GM12864 (cell line): ENCODE measurements around the gene COQ10A.
A peak's percentile ranks its signal among the peaks of the same experiment; 100 is the strongest.
"Not testable (repeated sequence)": the region's sequence is repeated elsewhere in the genome, so short reads cannot be mapped to it uniquely, and the experiment has no call there.

Experiments
- DNase-seq: peaks from one replicate; pipeline ENCODE4 v3.0.0-alpha.2; 2011; ENCODE audit warnings: low read depth
- H3K4me3 ChIP-seq: 2 replicates; pipeline ENCODE4 v1.5.1; 2011; ENCODE audit warnings: mild to moderate bottlenecking, low read depth, low read length, control low read depth
- TF ChIP-seq, protein P1 (sequence below): IDR thresholded peaks from 2 replicates; pipeline ENCODE4 v1.5.1; 2011; ENCODE audit warnings: low read depth, mild to moderate bottlenecking, moderate library complexity, low read length, control low read depth, inconsistent platforms; ENCODE audit errors: missing control alignments

COQ10A gene

DNA sequence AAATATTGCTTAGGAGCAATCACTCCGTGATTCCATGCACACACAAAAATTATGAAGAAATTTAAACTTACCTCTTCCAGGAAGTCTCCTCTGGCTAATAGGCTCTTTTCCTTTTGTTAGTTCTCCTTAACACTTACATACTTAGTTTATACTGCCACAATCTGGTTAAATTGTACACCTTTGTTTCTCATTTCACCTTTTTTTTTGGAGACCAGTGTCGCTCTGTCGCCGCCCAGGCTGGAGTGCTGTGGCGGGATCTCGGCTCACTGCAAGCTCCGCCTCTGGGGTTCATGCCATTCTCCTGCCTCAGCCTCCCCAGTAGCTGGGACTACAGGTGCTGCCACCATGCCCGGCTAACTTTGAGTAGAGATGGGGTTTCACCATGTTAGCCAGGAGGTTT is 6.4 kb upstream of the COQ10A start:
- no peak overlapping the region for H3K4me3 ChIP-seq
- TF ChIP-seq, protein P1, sequence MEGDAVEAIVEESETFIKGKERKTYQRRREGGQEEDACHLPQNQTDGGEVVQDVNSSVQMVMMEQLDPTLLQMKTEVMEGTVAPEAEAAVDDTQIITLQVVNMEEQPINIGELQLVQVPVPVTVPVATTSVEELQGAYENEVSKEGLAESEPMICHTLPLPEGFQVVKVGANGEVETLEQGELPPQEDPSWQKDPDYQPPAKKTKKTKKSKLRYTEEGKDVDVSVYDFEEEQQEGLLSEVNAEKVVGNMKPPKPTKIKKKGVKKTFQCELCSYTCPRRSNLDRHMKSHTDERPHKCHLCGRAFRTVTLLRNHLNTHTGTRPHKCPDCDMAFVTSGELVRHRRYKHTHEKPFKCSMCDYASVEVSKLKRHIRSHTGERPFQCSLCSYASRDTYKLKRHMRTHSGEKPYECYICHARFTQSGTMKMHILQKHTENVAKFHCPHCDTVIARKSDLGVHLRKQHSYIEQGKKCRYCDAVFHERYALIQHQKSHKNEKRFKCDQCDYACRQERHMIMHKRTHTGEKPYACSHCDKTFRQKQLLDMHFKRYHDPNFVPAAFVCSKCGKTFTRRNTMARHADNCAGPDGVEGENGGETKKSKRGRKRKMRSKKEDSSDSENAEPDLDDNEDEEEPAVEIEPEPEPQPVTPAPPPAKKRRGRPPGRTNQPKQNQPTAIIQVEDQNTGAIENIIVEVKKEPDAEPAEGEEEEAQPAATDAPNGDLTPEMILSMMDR: no peak
- DNase-seq: no peak

GRCh38 chr12:56260921-56261320 is 5.8 kb upstream of the COQ10A start:
- DNase-seq: no peak
- TF ChIP-seq, protein P1: no peak
- H3K4me3 ChIP-seq: no peak overlapping the region

- no peak overlapping the region for H3K4me3 ChIP-seq
- DNase-seq: no peak
- TF ChIP-seq, protein P1: no peak
Measured at GRCh38 chr12:56261503-56262232, 5.1 kb upstream of the COQ10A start.

- not testable (repeated sequence) for DNase-seq, H3K4me3 ChIP-seq
- TF ChIP-seq, protein P1: peak; percentile 8
Measured at GRCh38 chr12:56262955-56263354, 3.8 kb upstream of the COQ10A start.

DNA sequence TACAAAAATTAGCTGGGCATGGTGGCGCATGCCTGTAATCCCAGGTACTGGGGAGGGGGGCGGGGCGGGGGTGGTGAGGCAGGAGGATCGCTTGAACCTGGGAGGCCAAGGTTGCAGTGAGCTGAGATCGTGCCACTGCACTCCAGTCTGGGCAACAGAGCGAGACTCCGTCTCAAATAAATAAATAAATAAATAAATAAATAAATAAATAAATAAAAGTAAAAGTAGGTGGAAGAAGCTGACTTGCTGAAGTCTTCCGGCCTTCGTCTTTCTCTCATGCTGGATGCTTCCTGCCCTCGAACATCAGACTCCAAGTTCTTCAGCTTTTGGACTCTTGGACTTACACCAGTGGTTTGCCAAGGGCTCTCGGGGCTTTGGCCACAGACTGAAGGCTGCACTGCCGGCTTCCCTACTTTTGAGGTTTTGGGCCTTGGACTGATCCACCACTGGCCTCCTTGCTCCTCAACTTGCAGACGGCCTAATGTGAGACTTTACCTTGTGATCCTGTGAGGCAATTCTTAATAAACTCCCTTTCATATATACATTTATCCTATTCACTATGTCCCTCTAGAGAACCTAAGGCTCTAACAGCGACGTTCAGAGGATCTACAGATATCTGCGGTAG is 562 bp upstream of the COQ10A start:
- DNase-seq: not testable (repeated sequence)
- H3K4me3 ChIP-seq: peak overlapping the region; percentile 66

DNA sequence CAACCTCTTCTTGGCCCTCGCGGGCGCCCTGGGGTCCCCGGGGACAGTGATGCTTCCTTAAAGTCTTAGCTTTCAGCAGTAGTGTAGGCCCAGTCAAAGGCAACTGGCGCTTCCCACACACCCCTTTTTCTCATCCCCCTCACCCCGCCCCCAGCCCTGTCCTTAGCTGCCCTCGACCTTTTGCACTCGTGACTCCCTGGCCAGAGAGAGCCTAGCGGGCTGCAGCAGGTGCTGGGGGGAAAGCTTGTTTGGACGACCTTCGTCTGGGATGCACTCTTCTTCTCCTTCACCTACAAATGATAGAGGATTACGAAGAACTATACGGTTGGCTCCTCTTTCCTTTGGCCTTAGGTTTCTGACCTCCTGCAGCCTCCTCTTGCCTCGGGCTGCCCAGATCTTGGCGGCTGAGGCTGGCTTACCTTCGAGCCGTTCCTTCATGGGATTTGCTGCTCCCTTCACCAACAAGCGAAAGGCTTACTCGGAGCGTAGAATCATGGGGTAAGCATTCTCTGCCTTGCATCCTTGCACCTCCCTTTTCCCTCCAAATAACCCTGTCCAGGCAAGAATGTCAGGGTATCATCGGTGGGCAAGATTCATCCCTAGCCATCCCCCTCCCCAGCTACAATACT is 815 bp downstream of the COQ10A start:
- no peak for DNase-seq
- peak overlapping the region; percentile 66 for H3K4me3 ChIP-seq
- TF ChIP-seq, protein P1: no peak

DNA sequence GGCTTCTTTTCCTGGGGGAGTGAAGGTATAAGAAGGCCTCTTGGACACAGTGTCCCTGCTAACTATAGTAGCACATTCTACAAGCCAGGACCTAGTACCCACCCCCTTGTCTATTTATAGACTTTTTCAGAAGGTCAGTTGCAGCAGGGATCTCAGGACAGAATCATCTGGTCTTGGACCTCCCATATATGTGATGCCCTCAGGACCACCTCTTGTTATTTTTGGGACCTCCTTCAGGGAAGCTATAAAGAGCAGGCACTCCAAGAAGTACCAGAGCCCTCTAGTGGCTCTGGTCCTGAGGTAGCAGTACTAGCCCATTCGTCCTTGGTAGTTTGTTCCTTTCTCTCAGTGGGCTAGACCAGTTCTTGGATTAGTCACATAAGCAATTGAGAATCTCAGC is 4.3 kb downstream of the COQ10A start:
- TF ChIP-seq, protein P1: peak; percentile 50
- H3K4me3 ChIP-seq: no peak overlapping the region
- DNase-seq: no peak

- DNase-seq, H3K4me3 ChIP-seq: not testable (repeated sequence)
Measured at GRCh38 chr12:56272468-56272867, 5.7 kb downstream of the COQ10A start.
